HL-60 (cell line): Measurements from ENCODE around the gene IFI27L1.

Source experiments
- GABPA ChIP-seq: IDR thresholded peaks from 2 replicates; pipeline ENCODE4 v1.6.1; 2012; ENCODE audit warnings: low read depth
- POLR2AphosphoS5 ChIP-seq: IDR thresholded peaks from 2 replicates; pipeline ENCODE4 v1.6.1; 2012; ENCODE audit warnings: low read depth

DNA sequence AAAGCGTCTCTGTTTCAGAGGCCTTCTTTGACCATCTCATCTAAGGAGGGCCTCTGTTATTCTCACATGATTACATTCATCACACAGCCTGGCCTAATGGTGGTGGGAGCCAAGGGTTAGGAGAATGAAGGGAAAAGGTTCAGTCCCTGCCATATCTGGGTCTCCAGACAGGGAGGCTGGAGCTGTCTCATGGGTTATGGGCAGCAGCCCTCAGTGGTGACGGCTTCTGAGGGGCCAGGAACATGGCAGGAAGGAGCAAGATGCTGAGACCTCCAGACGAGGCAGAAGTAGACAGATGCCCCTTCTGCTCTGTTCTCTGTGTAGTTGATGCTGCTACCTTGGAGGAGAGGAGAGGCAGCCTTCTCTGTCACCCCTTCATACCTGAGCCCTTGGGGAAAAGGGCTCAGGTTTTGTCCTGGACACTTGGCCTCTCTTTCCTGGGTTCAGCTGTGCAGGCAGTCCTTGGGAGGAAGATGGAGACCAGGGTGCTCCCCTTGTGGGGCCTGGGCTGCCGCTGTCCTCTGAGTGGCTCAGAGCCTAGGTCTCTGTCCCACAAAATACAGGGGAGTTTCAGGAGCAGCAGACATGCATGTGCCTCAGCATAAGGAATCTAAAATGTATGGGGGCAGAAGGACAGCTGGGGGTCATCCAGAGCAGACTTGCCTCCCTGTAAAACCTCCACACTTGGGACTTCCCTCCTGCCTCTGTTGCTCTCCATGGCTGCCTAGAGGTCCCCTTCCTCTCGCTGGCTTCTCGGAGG is 44.7 kb downstream of the IFI27L1 start:
- no peak for TF ChIP-seq GABPA
- TF ChIP-seq POLR2AphosphoS5 = no peak
